PFSK-1 (cell line): Measurements from ENCODE around the gene GRK5.

Source experiments
- POLR2AphosphoS5 ChIP-seq: IDR thresholded peaks from 2 replicates; pipeline ENCODE4 v1.6.1; 2012; ENCODE audit warnings: low read depth, mild to moderate bottlenecking, control low read depth, low read length, moderate library complexity
- SIN3A ChIP-seq: IDR thresholded peaks from 2 replicates; pipeline ENCODE4 v1.6.1; 2012; ENCODE audit warnings: mild to moderate bottlenecking, low read length, moderate library complexity, borderline replicate concordance; ENCODE audit not compliant: insufficient read depth
- TAF1 ChIP-seq: IDR thresholded peaks from 2 replicates; pipeline ENCODE4 v1.6.1; 2012; ENCODE audit warnings: low read length, control low read depth, borderline replicate concordance; ENCODE audit not compliant: insufficient read depth

GRCh38 chr10:119217991-119218490 is 10.7 kb downstream of the GRK5 start:
- TF ChIP-seq TAF1 (no peak), POLR2AphosphoS5 (no peak), SIN3A (no peak)
